ENCODE measurements around the gene GPRIN1. TPM values are rescaled to one million over a fixed set of nuclear protein-coding genes. Genes with fewer than 3 reads are reported as not detected.
A peak's percentile ranks its signal among the peaks of the same experiment; 100 is the strongest.
"Not testable (repeated sequence)": the region's sequence is repeated elsewhere in the genome, so short reads cannot be mapped to it uniquely, and the experiment has no call there.

The GPRIN1 gene
- total RNA-seq, 1 experiment from 2014 or later, result 12.3 TPM

- DNase-seq (ENCODE audit: low read depth), result no peak
Measured at GRCh38 chr5:176597417-176598389, 12.3 kb downstream of the GPRIN1 start.

GRCh38 chr5:176596689-176597416 is 13.1 kb downstream of the GPRIN1 start:
- no peak for DNase-seq (ENCODE audit: low read depth)

GRCh38 chr5:176596069-176596644 is 13.8 kb downstream of the GPRIN1 start:
- DNase-seq (ENCODE audit: low read depth), result no peak

- no peak for DNase-seq (ENCODE audit: low read depth)
Measured at GRCh38 chr5:176595386-176595943, 14.5 kb downstream of the GPRIN1 start.

- no peak for DNase-seq (ENCODE audit: low read depth)
Measured at GRCh38 chr5:176594554-176594953, 15.4 kb downstream of the GPRIN1 start.

GRCh38 chr5:176593273-176593869 is 16.6 kb downstream of the GPRIN1 start:
- no peak for DNase-seq (ENCODE audit: low read depth)

- no peak for DNase-seq (ENCODE audit: low read depth)
Measured at GRCh38 chr5:176592573-176592972, 17.4 kb downstream of the GPRIN1 start.

GRCh38 chr5:176591667-176592066 is 18.3 kb downstream of the GPRIN1 start:
- not testable (repeated sequence) for DNase-seq (ENCODE audit: low read depth)

GRCh38 chr5:176590035-176590717 is 19.8 kb downstream of the GPRIN1 start:
- no peak for DNase-seq (ENCODE audit: low read depth)

- DNase-seq (ENCODE audit: low read depth), result no peak
Measured at GRCh38 chr5:176589039-176589769, 20.8 kb downstream of the GPRIN1 start.

- no peak for DNase-seq (ENCODE audit: low read depth)
Measured at GRCh38 chr5:176588297-176588696, 21.7 kb downstream of the GPRIN1 start.

GRCh38 chr5:176587398-176587797 is 22.6 kb downstream of the GPRIN1 start:
- no peak for DNase-seq (ENCODE audit: low read depth)

- DNase-seq (ENCODE audit: low read depth), result no peak
Measured at GRCh38 chr5:176583076-176583475, 26.9 kb downstream of the GPRIN1 start.

- DNase-seq (ENCODE audit: low read depth), result no peak
Measured at GRCh38 chr5:176581361-176581760, 28.6 kb downstream of the GPRIN1 start.

- DNase-seq (ENCODE audit: low read depth), result no peak
Measured at GRCh38 chr5:176579323-176579722, 30.6 kb downstream of the GPRIN1 start.

GRCh38 chr5:176578391-176578808 is 31.6 kb downstream of the GPRIN1 start:
- DNase-seq (ENCODE audit: low read depth), result peak; percentile 51

GRCh38 chr5:176577312-176578176 is 32.4 kb downstream of the GPRIN1 start:
- no peak for DNase-seq (ENCODE audit: low read depth)

- DNase-seq (ENCODE audit: low read depth), result no peak
Measured at GRCh38 chr5:176575488-176576422, 34.2 kb downstream of the GPRIN1 start.
